Measurements from ENCODE around the gene PLB1. TPM values are rescaled to one million over a fixed set of nuclear protein-coding genes. Genes with fewer than 3 reads are reported as not detected.

PLB1 gene
- total RNA-seq, 2 experiments from 2014 or later, result 1.3 to 1.6 TPM

GRCh38 chr2:28666496-28667184, 170.8 kb downstream of the PLB1 start:
- Histone ChIP-seq H3K4me3 (ENCODE audit: low read length) (no peak overlapping the region), H3K27me3 (ENCODE audit: control insufficient read depth in 1 of 2, insufficient read depth in 2 of 2, low read length in 2 of 2) (no peaks in the 10 kb centered on the region), H3K9me3 (ENCODE audit: control insufficient read depth in 1 of 2, insufficient read depth in 1 of 2, low read length in 2 of 2) (no peaks in the 10 kb centered on the region), H3K4me1 (ENCODE audit: insufficient read depth, low read length) (no peaks in the 10 kb centered on the region), H3K36me3 (ENCODE audit: insufficient read depth, low read length) (no peaks in the 10 kb centered on the region), H3K27ac (ENCODE audit: low read depth in 1 of 2, low read length in 2 of 2) (no peak overlapping the region)
- Mint-ChIP-seq H3K36me3 (ENCODE audit: low read depth) (no peaks in the 10 kb centered on the region), H3K9me3 (no peaks in the 10 kb centered on the region), H3K27ac (no peak overlapping the region), H3K4me1 (ENCODE audit: low read depth) (no peaks in the 10 kb centered on the region), H3K4me3 (no peak overlapping the region), H3K27me3 (no peaks in the 10 kb centered on the region)
- ChIA-PET CTCF (no interaction called here), POLR2A (no interaction called here)
- TF ChIP-seq, protein P1, sequence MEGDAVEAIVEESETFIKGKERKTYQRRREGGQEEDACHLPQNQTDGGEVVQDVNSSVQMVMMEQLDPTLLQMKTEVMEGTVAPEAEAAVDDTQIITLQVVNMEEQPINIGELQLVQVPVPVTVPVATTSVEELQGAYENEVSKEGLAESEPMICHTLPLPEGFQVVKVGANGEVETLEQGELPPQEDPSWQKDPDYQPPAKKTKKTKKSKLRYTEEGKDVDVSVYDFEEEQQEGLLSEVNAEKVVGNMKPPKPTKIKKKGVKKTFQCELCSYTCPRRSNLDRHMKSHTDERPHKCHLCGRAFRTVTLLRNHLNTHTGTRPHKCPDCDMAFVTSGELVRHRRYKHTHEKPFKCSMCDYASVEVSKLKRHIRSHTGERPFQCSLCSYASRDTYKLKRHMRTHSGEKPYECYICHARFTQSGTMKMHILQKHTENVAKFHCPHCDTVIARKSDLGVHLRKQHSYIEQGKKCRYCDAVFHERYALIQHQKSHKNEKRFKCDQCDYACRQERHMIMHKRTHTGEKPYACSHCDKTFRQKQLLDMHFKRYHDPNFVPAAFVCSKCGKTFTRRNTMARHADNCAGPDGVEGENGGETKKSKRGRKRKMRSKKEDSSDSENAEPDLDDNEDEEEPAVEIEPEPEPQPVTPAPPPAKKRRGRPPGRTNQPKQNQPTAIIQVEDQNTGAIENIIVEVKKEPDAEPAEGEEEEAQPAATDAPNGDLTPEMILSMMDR (IDR thresholded peaks at IDR 0.05), result no peak
- intact Hi-C loops (cut with DNase I, micrococcal nuclease), result no loop called here
- DNase-seq (no peak), ATAC-seq (ENCODE audit: poor library complexity) (no peak)

GRCh38 chr2:28667261-28667660, 171.4 kb downstream of the PLB1 start:
- H3K27me3 Mint-ChIP-seq, result no peaks in the 10 kb centered on the region
- intact Hi-C loops (cut with DNase I, micrococcal nuclease), result no loop called here
- Histone ChIP-seq H3K4me3 (ENCODE audit: low read length) (no peak overlapping the region), H3K36me3 (ENCODE audit: insufficient read depth, low read length) (no peaks in the 10 kb centered on the region), H3K27ac (ENCODE audit: low read depth in 1 of 2, low read length in 2 of 2) (no peak overlapping the region), H3K27me3 (ENCODE audit: control insufficient read depth in 1 of 2, insufficient read depth in 2 of 2, low read length in 2 of 2) (no peaks in the 10 kb centered on the region), H3K9me3 (ENCODE audit: control insufficient read depth in 1 of 2, insufficient read depth in 1 of 2, low read length in 2 of 2) (no peaks in the 10 kb centered on the region), H3K4me1 (ENCODE audit: insufficient read depth, low read length) (no peaks in the 10 kb centered on the region)
- POLR2A ChIA-PET, result no interaction called here
- no peak for ATAC-seq (ENCODE audit: poor library complexity)
- no peaks in the 10 kb centered on the region for H3K4me1 Mint-ChIP-seq (ENCODE audit: low read depth)
- CTCF ChIA-PET, result interaction anchor here (0.6 kb wide), 1 partner anchor 467 kb away, joined by 3 read pairs; no protein-coding TSS in a partner anchor
- TF ChIP-seq, protein P1 (IDR thresholded peaks at IDR 0.05), result no peak
- DNase-seq, result no peak
- H3K36me3 Mint-ChIP-seq (ENCODE audit: low read depth), result no peaks in the 10 kb centered on the region
- no peaks in the 10 kb centered on the region for H3K9me3 Mint-ChIP-seq
- no peak overlapping the region for H3K4me3 Mint-ChIP-seq
- H3K27ac Mint-ChIP-seq, result no peak overlapping the region

GRCh38 chr2:28668106-28668814, 172.4 kb downstream of the PLB1 start:
- ChIA-PET POLR2A (no interaction called here), CTCF (interaction anchor here (0.6 kb wide), 1 partner anchor 468 kb away, joined by 3 read pairs; no protein-coding TSS in a partner anchor)
- Histone ChIP-seq H3K4me1 (ENCODE audit: insufficient read depth, low read length) (no peaks in the 10 kb centered on the region), H3K27ac (ENCODE audit: low read depth in 1 of 2, low read length in 2 of 2) (no peak overlapping the region), H3K27me3 (ENCODE audit: control insufficient read depth in 1 of 2, insufficient read depth in 2 of 2, low read length in 2 of 2) (no peaks in the 10 kb centered on the region), H3K4me3 (ENCODE audit: low read length) (no peak overlapping the region), H3K9me3 (ENCODE audit: control insufficient read depth in 1 of 2, insufficient read depth in 1 of 2, low read length in 2 of 2) (peaks cover 3 to 8% of the 10 kb centered on the region in 2 experiments), H3K36me3 (ENCODE audit: insufficient read depth, low read length) (no peaks in the 10 kb centered on the region)
- Mint-ChIP-seq H3K27ac (no peak overlapping the region), H3K36me3 (ENCODE audit: low read depth) (no peaks in the 10 kb centered on the region), H3K4me1 (ENCODE audit: low read depth) (no peaks in the 10 kb centered on the region), H3K27me3 (no peaks in the 10 kb centered on the region), H3K9me3 (peaks cover 5% of the 10 kb centered on the region), H3K4me3 (no peak overlapping the region)
- ATAC-seq (ENCODE audit: poor library complexity), result no peak
- TF ChIP-seq, protein P1 (IDR thresholded peaks at IDR 0.05), result no peak
- DNase-seq, result no peak
- intact Hi-C loops (cut with DNase I, micrococcal nuclease), result no loop called here

Measured in CD4-positive, alpha-beta T cell (primary cell).